ENCODE measurements around the gene PLCD1. TPM values are rescaled to one million over a fixed set of nuclear protein-coding genes. Genes with fewer than 3 reads are reported as not detected.
A peak's percentile ranks its signal among the peaks of the same experiment; 100 is the strongest.

PLCD1 gene
- total RNA-seq, 1 experiment from 2014 or later = 27.1 TPM

- Histone ChIP-seq H3K9ac (ENCODE audit: extremely low read depth, insufficient read length, low read length) (no peak overlapping the region), H2BK20ac (ENCODE audit: low read depth, low read length, poor library complexity, severe bottlenecking) (no peak overlapping the region), H3K9me3 (ENCODE audit: control insufficient read depth, low read depth, low read length) (no peaks in the 10 kb centered on the region), H2BK5ac (ENCODE audit: insufficient read length, low read length) (no peak overlapping the region), H3T11ph (ENCODE audit: low read length) (no peak overlapping the region), H2BK120ac (ENCODE audit: low read depth, low read length, poor library complexity, severe bottlenecking) (no peak overlapping the region), H2BK12ac (ENCODE audit: insufficient read length, low read depth, low read length) (no peak overlapping the region), H4K5ac (ENCODE audit: insufficient read length, low read depth, low read length) (no peak overlapping the region), H3K79me1 (ENCODE audit: insufficient read depth, low read depth, low read length, poor library complexity, severe bottlenecking) (no peaks in the 10 kb centered on the region), H3K23me2 (ENCODE audit: insufficient read length, low read depth, low read length, poor library complexity, severe bottlenecking) (no peaks in the 10 kb centered on the region), H2BK15ac (ENCODE audit: low read depth, low read length) (no peak overlapping the region), H3K14ac (ENCODE audit: insufficient read depth, low read length) (no peak overlapping the region), H4K91ac (ENCODE audit: insufficient read length, low read depth, low read length) (no peak overlapping the region), H3K27ac (ENCODE audit: insufficient read length, low read depth, low read length) (no peak overlapping the region), H3K23ac (ENCODE audit: insufficient read length, low read depth, low read length) (no peak overlapping the region), H2AK5ac (ENCODE audit: insufficient read length, low read length) (no peak overlapping the region), H3K56ac (ENCODE audit: insufficient read length, low read depth, low read length) (no peak overlapping the region), H4K20me1 (ENCODE audit: control insufficient read depth, insufficient read depth, insufficient read length) (no peaks in the 10 kb centered on the region), H3K27me3 (ENCODE audit: insufficient read depth, low read length) (no peaks in the 10 kb centered on the region), H3K79me2 (ENCODE audit: insufficient read depth, low read length) (no peaks in the 10 kb centered on the region), H3K4me1 (ENCODE audit: insufficient read depth, low read length) (no peaks in the 10 kb centered on the region), H3K4ac (ENCODE audit: low read depth, low read length) (no peak overlapping the region), H2AFZ (ENCODE audit: low read length) (no peak overlapping the region), H3K18ac (ENCODE audit: insufficient read length, low read depth, low read length) (no peak overlapping the region), H3K4me2 (ENCODE audit: insufficient read depth, insufficient read length, low read length) (no peak overlapping the region), H4K8ac (replicated peaks; ENCODE audit: insufficient read length, low read depth, low read length) (no peak overlapping the region)
- H3K27me3 Mint-ChIP-seq (ENCODE audit: low read depth) = no peaks in the 10 kb centered on the region
- H3K27ac Mint-ChIP-seq = 0 out of 7 replicates have a peak overlapping the region, but pooled peaks of 1 of the 3 experiments have one; percentile 27
- WGBS (ENCODE audit: extremely low coverage, insufficient read length, low lambda C conversion rate) = no CpG with 5 or more reads among the region's 1 CpG
- peaks cover 0 to 7% (median 0%) of the 10 kb centered on the region in 3 experiments; a peak in 2 of 7 replicates for H3K36me3 Mint-ChIP-seq (ENCODE audit: insufficient read depth in 1 of 3, low read depth in 3 of 3)
- no peak for TF ChIP-seq CTCF (conservative IDR thresholded peaks at IDR 0.05)
- no peaks in the 10 kb centered on the region for H3K9me3 Mint-ChIP-seq
- DNase-seq = no peak
- H3K4me3 Mint-ChIP-seq = no peak overlapping the region
- no peaks in the 10 kb centered on the region for H3K4me1 Mint-ChIP-seq
Measured at GRCh38 chr3:37982331-37982730, 47.1 kb downstream of the PLCD1 start.

All from H9 (cell line).